ENCODE results near the gene TMEM259.

Gene TMEM259

GRCh38 chr19:1063909-1064660, 43.2 kb upstream of the TMEM259 start:
- Histone ChIP-seq H3K27ac (ENCODE audit: low read length) (no peak overlapping the region), H3K36me3 (ENCODE audit: control insufficient read depth, low read depth, low read length) (no peaks in the 10 kb centered on the region), H3K4me3 (ENCODE audit: low read length) (peak overlapping the region; percentile 56), H3K9ac (ENCODE audit: low read length) (no peak overlapping the region), H3K27me3 (ENCODE audit: control insufficient read depth, insufficient read depth, low read length) (peaks cover 45% of the 10 kb centered on the region), H3K9me3 (ENCODE audit: control insufficient read depth, low read depth, low read length) (no peaks in the 10 kb centered on the region), H3K4me1 (ENCODE audit: control insufficient read depth, low read depth, low read length) (peaks cover 8% of the 10 kb centered on the region)

DNA sequence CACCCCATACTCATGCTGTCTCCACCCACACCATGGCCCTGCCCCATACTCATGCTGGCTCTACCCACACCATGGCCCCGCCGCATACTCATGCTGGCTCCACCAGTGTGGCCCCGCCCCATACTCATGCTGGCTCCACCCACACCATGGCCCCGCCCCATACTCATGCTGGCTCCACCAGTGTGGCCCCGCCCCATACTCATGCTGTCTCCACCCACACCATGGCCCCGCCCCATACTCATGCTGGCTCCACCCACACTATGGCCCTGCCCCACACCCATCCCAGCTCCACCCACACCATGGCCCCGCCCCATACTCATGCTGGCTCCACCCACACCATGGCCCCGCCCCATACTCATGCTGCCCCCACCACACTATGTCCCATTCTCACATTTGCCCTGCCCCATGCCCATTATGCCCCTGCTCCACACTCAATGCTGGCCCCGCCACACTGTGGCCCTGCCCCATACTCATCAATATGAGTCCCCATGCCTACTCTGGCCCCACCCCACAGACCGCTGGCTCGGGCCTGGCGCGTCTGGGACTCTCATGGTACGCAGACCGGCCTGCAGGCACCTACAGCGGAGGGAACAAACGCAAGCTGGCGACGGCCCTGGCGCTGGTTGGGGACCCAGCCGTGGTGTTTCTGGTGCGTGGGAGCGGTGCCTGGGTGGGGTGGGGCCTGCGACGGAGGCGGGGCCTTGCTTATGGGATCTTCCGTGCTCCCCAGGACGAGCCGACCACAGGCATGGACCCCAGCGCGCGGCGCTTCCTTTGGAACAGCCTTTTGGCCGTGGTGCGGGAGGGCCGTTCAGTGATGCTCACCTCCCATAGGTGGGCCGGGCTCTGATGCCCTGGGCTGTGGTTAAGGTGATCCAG, 42.3 kb upstream of the TMEM259 start:
- H3K9me3 ChIP-seq (ENCODE audit: control insufficient read depth, low read depth, low read length), result no peaks in the 10 kb centered on the region
- no peak overlapping the region for H3K27ac ChIP-seq (ENCODE audit: low read length)
- H3K27me3 ChIP-seq (ENCODE audit: control insufficient read depth, insufficient read depth, low read length), result peaks cover 37% of the 10 kb centered on the region
- H3K36me3 ChIP-seq (ENCODE audit: control insufficient read depth, low read depth, low read length), result no peaks in the 10 kb centered on the region
- no peak overlapping the region for H3K9ac ChIP-seq (ENCODE audit: low read length)
- no peak overlapping the region for H3K4me3 ChIP-seq (ENCODE audit: low read length)
- H3K4me1 ChIP-seq (ENCODE audit: control insufficient read depth, low read depth, low read length), result peaks cover 8% of the 10 kb centered on the region

GRCh38 chr19:1062387-1063029, 41.6 kb upstream of the TMEM259 start:
- H3K27me3 ChIP-seq (ENCODE audit: control insufficient read depth, insufficient read depth, low read length), result peaks cover 29% of the 10 kb centered on the region
- no peaks in the 10 kb centered on the region for H3K9me3 ChIP-seq (ENCODE audit: control insufficient read depth, low read depth, low read length)
- no peaks in the 10 kb centered on the region for H3K36me3 ChIP-seq (ENCODE audit: control insufficient read depth, low read depth, low read length)
- no peak overlapping the region for H3K4me3 ChIP-seq (ENCODE audit: low read length)
- H3K9ac ChIP-seq (ENCODE audit: low read length), result no peak overlapping the region
- H3K4me1 ChIP-seq (ENCODE audit: control insufficient read depth, low read depth, low read length), result peaks cover 8% of the 10 kb centered on the region
- H3K27ac ChIP-seq (ENCODE audit: low read length), result no peak overlapping the region

DNA sequence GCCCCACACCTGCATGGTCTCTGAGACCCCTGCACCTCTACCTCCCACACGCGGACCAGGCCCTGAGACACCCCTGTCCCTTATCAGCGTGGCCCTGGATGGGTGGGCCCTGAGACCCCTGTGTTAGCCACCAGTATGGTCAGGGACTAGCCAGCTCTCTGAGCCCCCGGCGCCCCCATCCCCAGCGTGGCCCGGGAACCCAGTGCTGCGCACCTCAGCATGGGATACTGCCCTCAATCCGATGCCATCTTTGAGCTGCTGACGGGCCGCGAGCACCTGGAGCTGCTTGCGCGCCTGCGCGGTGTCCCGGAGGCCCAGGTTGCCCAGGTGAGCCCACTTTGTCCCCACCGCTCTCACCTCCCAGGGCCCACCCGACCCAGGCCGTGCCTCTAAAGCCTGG, 41.1 kb upstream of the TMEM259 start:
- H3K36me3 ChIP-seq (ENCODE audit: control insufficient read depth, low read depth, low read length), result no peaks in the 10 kb centered on the region
- H3K27me3 ChIP-seq (ENCODE audit: control insufficient read depth, insufficient read depth, low read length), result peaks cover 24% of the 10 kb centered on the region
- H3K9me3 ChIP-seq (ENCODE audit: control insufficient read depth, low read depth, low read length), result peaks cover 5% of the 10 kb centered on the region
- H3K27ac ChIP-seq (ENCODE audit: low read length), result no peak overlapping the region
- peaks cover 8% of the 10 kb centered on the region for H3K4me1 ChIP-seq (ENCODE audit: control insufficient read depth, low read depth, low read length)
- no peak overlapping the region for H3K9ac ChIP-seq (ENCODE audit: low read length)
- H3K4me3 ChIP-seq (ENCODE audit: low read length), result no peak overlapping the region

DNA sequence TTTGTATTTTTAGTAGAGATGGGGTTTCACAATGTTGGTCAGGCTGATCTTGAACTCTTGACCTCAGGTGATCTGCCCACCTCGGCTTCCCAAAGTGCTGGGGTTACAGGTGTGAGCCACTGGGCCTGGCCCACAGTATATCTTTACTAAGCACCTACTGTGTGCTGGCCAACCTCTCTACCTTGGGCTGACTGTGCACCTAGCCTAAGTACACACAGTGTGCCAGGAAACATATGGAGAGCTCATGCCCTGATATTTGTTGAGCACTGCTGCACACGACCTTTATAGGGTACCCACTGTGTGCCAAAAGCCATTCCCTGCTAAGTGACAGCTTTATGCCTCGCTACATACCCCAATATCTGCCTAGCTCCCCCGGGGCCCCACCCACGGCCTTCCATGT, 39.8 kb upstream of the TMEM259 start:
- Histone ChIP-seq H3K27me3 (ENCODE audit: control insufficient read depth, insufficient read depth, low read length) (peaks cover 11% of the 10 kb centered on the region), H3K36me3 (ENCODE audit: control insufficient read depth, low read depth, low read length) (no peaks in the 10 kb centered on the region), H3K9me3 (ENCODE audit: control insufficient read depth, low read depth, low read length) (peaks cover 5% of the 10 kb centered on the region), H3K4me1 (ENCODE audit: control insufficient read depth, low read depth, low read length) (peaks cover 5% of the 10 kb centered on the region), H3K4me3 (ENCODE audit: low read length) (no peak overlapping the region), H3K9ac (ENCODE audit: low read length) (no peak overlapping the region), H3K27ac (ENCODE audit: low read length) (no peak overlapping the region)

DNA sequence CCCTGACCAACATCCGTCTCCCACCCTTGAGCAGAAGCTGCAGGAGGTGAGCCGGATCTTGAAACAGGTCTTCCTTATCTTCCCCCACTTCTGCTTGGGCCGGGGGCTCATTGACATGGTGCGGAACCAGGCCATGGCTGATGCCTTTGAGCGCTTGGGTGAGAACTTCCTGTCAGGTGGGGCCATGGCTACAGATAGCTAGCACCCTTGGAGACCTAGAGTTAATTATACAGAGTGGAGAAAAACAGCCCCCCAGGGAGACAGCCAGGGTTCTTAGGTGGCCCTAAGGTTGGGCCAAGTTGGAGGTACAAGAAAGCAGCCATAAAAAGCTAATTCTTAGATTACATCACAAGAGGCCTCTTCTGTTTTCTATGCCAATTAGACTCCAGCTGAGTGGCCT, 37.2 kb upstream of the TMEM259 start:
- Histone ChIP-seq H3K36me3 (ENCODE audit: control insufficient read depth, low read depth, low read length) (no peaks in the 10 kb centered on the region), H3K4me1 (ENCODE audit: control insufficient read depth, low read depth, low read length) (no peaks in the 10 kb centered on the region), H3K27ac (ENCODE audit: low read length) (no peak overlapping the region)

GRCh38 chr19:1057176-1057855, 36.4 kb upstream of the TMEM259 start:
- Histone ChIP-seq H3K9ac (ENCODE audit: low read length) (no peak overlapping the region), H3K27ac (ENCODE audit: low read length) (no peak overlapping the region), H3K4me3 (ENCODE audit: low read length) (no peak overlapping the region), H3K36me3 (ENCODE audit: control insufficient read depth, low read depth, low read length) (no peaks in the 10 kb centered on the region), H3K9me3 (ENCODE audit: control insufficient read depth, low read depth, low read length) (peaks cover 5% of the 10 kb centered on the region), H3K27me3 (ENCODE audit: control insufficient read depth, insufficient read depth, low read length) (no peaks in the 10 kb centered on the region), H3K4me1 (ENCODE audit: control insufficient read depth, low read depth, low read length) (no peaks in the 10 kb centered on the region)

More for the DNA sequence above, 37.2 kb upstream of the TMEM259 start:
- H3K27me3 ChIP-seq (ENCODE audit: control insufficient read depth, insufficient read depth, low read length), result no peaks in the 10 kb centered on the region
- H3K4me3 ChIP-seq (ENCODE audit: low read length), result no peak overlapping the region
- peaks cover 5% of the 10 kb centered on the region for H3K9me3 ChIP-seq (ENCODE audit: control insufficient read depth, low read depth, low read length)
- H3K9ac ChIP-seq (ENCODE audit: low read length), result no peak overlapping the region

GRCh38 chr19:1055886-1056620, 35.1 kb upstream of the TMEM259 start:
- H3K4me1 ChIP-seq (ENCODE audit: control insufficient read depth, low read depth, low read length), result no peaks in the 10 kb centered on the region
- H3K36me3 ChIP-seq (ENCODE audit: control insufficient read depth, low read depth, low read length), result no peaks in the 10 kb centered on the region
- peaks cover 5% of the 10 kb centered on the region for H3K9me3 ChIP-seq (ENCODE audit: control insufficient read depth, low read depth, low read length)
- H3K4me3 ChIP-seq (ENCODE audit: low read length), result no peak overlapping the region
- no peak overlapping the region for H3K9ac ChIP-seq (ENCODE audit: low read length)
- no peak overlapping the region for H3K27ac ChIP-seq (ENCODE audit: low read length)
- H3K27me3 ChIP-seq (ENCODE audit: control insufficient read depth, insufficient read depth, low read length), result no peaks in the 10 kb centered on the region

GRCh38 chr19:1055028-1055425, 34.1 kb upstream of the TMEM259 start:
- Histone ChIP-seq H3K27me3 (ENCODE audit: control insufficient read depth, insufficient read depth, low read length) (no peaks in the 10 kb centered on the region), H3K36me3 (ENCODE audit: control insufficient read depth, low read depth, low read length) (no peaks in the 10 kb centered on the region), H3K4me1 (ENCODE audit: control insufficient read depth, low read depth, low read length) (no peaks in the 10 kb centered on the region), H3K27ac (ENCODE audit: low read length) (no peak overlapping the region), H3K9ac (ENCODE audit: low read length) (no peak overlapping the region), H3K9me3 (ENCODE audit: control insufficient read depth, low read depth, low read length) (peaks cover 5% of the 10 kb centered on the region), H3K4me3 (ENCODE audit: low read length) (no peak overlapping the region)

- Histone ChIP-seq H3K4me3 (ENCODE audit: low read length) (no peak overlapping the region), H3K36me3 (ENCODE audit: control insufficient read depth, low read depth, low read length) (no peaks in the 10 kb centered on the region), H3K9ac (ENCODE audit: low read length) (no peak overlapping the region), H3K27me3 (ENCODE audit: control insufficient read depth, insufficient read depth, low read length) (no peaks in the 10 kb centered on the region), H3K27ac (ENCODE audit: low read length) (no peak overlapping the region), H3K4me1 (ENCODE audit: control insufficient read depth, low read depth, low read length) (no peaks in the 10 kb centered on the region), H3K9me3 (ENCODE audit: control insufficient read depth, low read depth, low read length) (peaks cover 5% of the 10 kb centered on the region)
Measured at GRCh38 chr19:1054102-1055027, 33.4 kb upstream of the TMEM259 start.
